Neural cell (in vitro differentiated cells): ENCODE data around the gene RASD1. TPM values are rescaled to one million over a fixed set of nuclear protein-coding genes. Genes with fewer than 3 reads are reported as not detected.

Experiments
- H2AFZ ChIP-seq: fragments of 200-600, 300-800 bp; sonication (generic), shearing (Covaris generic); 2 replicates; pipeline ENCODE4 v1.6.0; 2014; ENCODE audit warnings: low read depth, mild to moderate bottlenecking, antibody characterized with exemption, low read length, moderate library complexity
- H3F3A ChIP-seq: fragments of 200-600 bp; shearing (Covaris generic); 2 replicates; pipeline ENCODE4 v1.6.1; 2016; ENCODE audit warnings: mild to moderate bottlenecking, moderate library complexity, mixed read lengths, antibody characterized with exemption, low read length; ENCODE audit not compliant: insufficient read depth, poor library complexity, severe bottlenecking
- H3K27ac ChIP-seq: fragments of 200-600, 300-800 bp; sonication (generic), shearing (Covaris generic); 2 replicates; pipeline ENCODE4 v1.5.1; 2014; ENCODE audit warnings: mild to moderate bottlenecking, low read length, moderate library complexity
- H3K27me3 ChIP-seq: fragments of 300-800, 200-600 bp; sonication (generic), shearing (Covaris generic); 2 replicates; pipeline ENCODE4 v1.6.0; 2014; ENCODE audit warnings: mild to moderate bottlenecking, low read depth, low read length, moderate library complexity; ENCODE audit not compliant: insufficient read depth
- H3K36me3 ChIP-seq: fragments of 300-800, 200-600 bp; sonication (generic), shearing (Covaris generic); 2 replicates; pipeline ENCODE4 v1.5.1; 2014; ENCODE audit warnings: mild to moderate bottlenecking, antibody characterized with exemption, low read length, moderate library complexity; ENCODE audit not compliant: insufficient read depth
- H3K4me2 ChIP-seq: fragments of 300-800, 200-600 bp; sonication (generic), shearing (Covaris generic); 2 replicates; pipeline ENCODE4 v1.6.0; 2014; ENCODE audit warnings: mild to moderate bottlenecking, low read length
- H3K4me3 ChIP-seq: fragments of 300-800, 200-600 bp; sonication (generic), shearing (Covaris generic); 2 replicates; pipeline ENCODE4 v1.5.1; 2014; ENCODE audit warnings: mild to moderate bottlenecking, low read length, moderate library complexity
- H3K79me2 ChIP-seq: fragments of 200-600 bp; shearing (Covaris generic); replicated peaks from 2 replicates; pipeline ENCODE4 v1.6.0; 2014; ENCODE audit warnings: mild to moderate bottlenecking, low read length, moderate library complexity; ENCODE audit not compliant: insufficient read depth
- H3K9ac ChIP-seq: fragments of 300-800, 200-600 bp; sonication (generic), shearing (Covaris generic); 2 replicates; pipeline ENCODE4 v1.6.1; 2016; ENCODE audit warnings: mild to moderate bottlenecking, low read length, mixed read lengths
- H3K9me2 ChIP-seq: fragments of 200-600 bp; shearing (Covaris generic); 2 replicates; pipeline ENCODE4 v1.6.1; 2016; ENCODE audit warnings: mild to moderate bottlenecking, low read length, mixed read lengths; ENCODE audit not compliant: insufficient read depth
- H3K9me3 ChIP-seq: fragments of 200-600, 300-800 bp; sonication (generic), shearing (Covaris generic); 2 replicates; pipeline ENCODE4 v1.6.1; 2016; ENCODE audit warnings: mild to moderate bottlenecking, mixed run types, low read length, moderate library complexity, mixed read lengths
- H4K20me1 ChIP-seq: fragments of 200-600 bp; shearing (Covaris generic); 2 replicates; pipeline ENCODE4 v1.6.1; 2016; ENCODE audit warnings: mild to moderate bottlenecking, mixed run types; ENCODE audit not compliant: insufficient read depth
- EP300 ChIP-seq: fragments of 450-650 bp; conservative IDR thresholded peaks from 2 replicates; pipeline ENCODE4 v1.6.1; 2014; ENCODE audit warnings: antibody characterized with exemption, mild to moderate bottlenecking, moderate library complexity; ENCODE audit not compliant: poor library complexity, severe bottlenecking
- EZH2 ChIP-seq: fragments of 200-600, 300-800 bp; shearing (Covaris generic), sonication (generic); IDR thresholded peaks from 2 replicates; pipeline ENCODE4 v1.6.1; 2014; ENCODE audit warnings: antibody characterized with exemption, low read length, borderline replicate concordance, mild to moderate bottlenecking; ENCODE audit not compliant: insufficient read depth, poor library complexity, severe bottlenecking
- MXI1 ChIP-seq: fragments of 450-650 bp; conservative IDR thresholded peaks from 2 replicates; pipeline ENCODE4 v1.6.1; 2014; ENCODE audit warnings: antibody characterized with exemption, mild to moderate bottlenecking; ENCODE audit not compliant: poor library complexity, severe bottlenecking
- POLR2AphosphoS5 ChIP-seq: IDR thresholded peaks from 2 replicates; pipeline ENCODE4 v1.6.1; 2012
- RAD21 ChIP-seq: fragments of 450-650 bp; conservative IDR thresholded peaks from 2 replicates; pipeline ENCODE4 v1.6.1; 2014; ENCODE audit warnings: antibody characterized with exemption, mild to moderate bottlenecking, moderate library complexity
- SMC3 ChIP-seq: fragments of 450-650 bp; conservative IDR thresholded peaks from 2 replicates; pipeline ENCODE4 v1.6.1; 2014; ENCODE audit warnings: antibody characterized with exemption, mild to moderate bottlenecking, moderate library complexity; ENCODE audit not compliant: poor library complexity
- TAF1 ChIP-seq: IDR thresholded peaks from 2 replicates; pipeline ENCODE4 v1.6.1; 2012; ENCODE audit warnings: low read depth
- polyA plus RNA-seq: library from polyadenylated mRNA; depleted of rRNA; stranded (reverse); fragments of >200 nt; gene quantifications from 2 replicates; pipeline ENCODE4 v1.2.3, GENCODE V29; 2014
- TF ChIP-seq, protein P1 (sequence below): fragments of 450-650 bp; IDR thresholded peaks from 2 replicates; pipeline ENCODE4 v1.5.1; 2014; ENCODE audit warnings: antibody characterized with exemption, mild to moderate bottlenecking, moderate library complexity; ENCODE audit not compliant: poor library complexity, severe bottlenecking
- TF ChIP-seq, protein P2 (sequence below): IDR thresholded peaks from 2 replicates; pipeline ENCODE4 v1.6.1; 2012; ENCODE audit warnings: borderline replicate concordance

Gene RASD1
- polyA plus RNA-seq, 1 donor from 2014 or later, result 57.7 TPM

DNA sequence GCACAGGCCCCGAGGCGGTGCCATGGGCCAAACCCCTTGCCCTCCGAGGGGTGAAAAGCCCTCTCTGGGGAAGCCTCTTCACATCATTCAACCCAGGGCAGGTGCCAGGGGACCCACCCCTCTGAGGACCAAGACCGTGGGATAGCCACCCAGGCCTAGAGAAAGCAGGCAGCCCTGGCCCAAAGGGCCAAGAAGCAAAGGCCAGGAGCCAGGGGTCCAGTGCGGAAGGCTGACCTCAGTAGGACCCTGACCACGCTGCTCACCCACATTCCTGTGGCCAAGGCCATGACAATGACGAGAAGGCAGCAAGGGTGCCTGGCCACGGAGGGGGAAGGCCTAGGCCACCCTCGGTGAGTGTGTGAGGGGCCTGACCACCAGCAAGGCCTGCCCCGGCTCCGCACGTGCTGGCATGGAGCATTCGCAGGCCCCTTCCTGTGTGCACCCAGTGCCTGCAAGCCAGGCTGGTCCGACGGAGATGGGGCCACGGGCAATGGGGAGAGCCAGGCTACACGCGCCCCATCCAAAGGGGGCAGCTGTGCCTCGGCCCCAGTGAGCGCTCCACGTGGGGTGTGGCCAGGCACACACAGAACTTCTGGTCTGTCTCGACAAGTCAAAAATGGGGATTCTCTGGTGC, 24.5 kb upstream of the RASD1 start:
- no peaks in the 10 kb centered on the region for H3K9me3 ChIP-seq
- H3K9me2 ChIP-seq, result no peaks in the 10 kb centered on the region
- no peak overlapping the region for H3K4me2 ChIP-seq
- H4K20me1 ChIP-seq, result no peaks in the 10 kb centered on the region
- no peaks in the 10 kb centered on the region for H3K27me3 ChIP-seq
- no peak for TF ChIP-seq MXI1
- TF ChIP-seq, protein P1, sequence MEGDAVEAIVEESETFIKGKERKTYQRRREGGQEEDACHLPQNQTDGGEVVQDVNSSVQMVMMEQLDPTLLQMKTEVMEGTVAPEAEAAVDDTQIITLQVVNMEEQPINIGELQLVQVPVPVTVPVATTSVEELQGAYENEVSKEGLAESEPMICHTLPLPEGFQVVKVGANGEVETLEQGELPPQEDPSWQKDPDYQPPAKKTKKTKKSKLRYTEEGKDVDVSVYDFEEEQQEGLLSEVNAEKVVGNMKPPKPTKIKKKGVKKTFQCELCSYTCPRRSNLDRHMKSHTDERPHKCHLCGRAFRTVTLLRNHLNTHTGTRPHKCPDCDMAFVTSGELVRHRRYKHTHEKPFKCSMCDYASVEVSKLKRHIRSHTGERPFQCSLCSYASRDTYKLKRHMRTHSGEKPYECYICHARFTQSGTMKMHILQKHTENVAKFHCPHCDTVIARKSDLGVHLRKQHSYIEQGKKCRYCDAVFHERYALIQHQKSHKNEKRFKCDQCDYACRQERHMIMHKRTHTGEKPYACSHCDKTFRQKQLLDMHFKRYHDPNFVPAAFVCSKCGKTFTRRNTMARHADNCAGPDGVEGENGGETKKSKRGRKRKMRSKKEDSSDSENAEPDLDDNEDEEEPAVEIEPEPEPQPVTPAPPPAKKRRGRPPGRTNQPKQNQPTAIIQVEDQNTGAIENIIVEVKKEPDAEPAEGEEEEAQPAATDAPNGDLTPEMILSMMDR, result no peak
- TF ChIP-seq, protein P2, sequence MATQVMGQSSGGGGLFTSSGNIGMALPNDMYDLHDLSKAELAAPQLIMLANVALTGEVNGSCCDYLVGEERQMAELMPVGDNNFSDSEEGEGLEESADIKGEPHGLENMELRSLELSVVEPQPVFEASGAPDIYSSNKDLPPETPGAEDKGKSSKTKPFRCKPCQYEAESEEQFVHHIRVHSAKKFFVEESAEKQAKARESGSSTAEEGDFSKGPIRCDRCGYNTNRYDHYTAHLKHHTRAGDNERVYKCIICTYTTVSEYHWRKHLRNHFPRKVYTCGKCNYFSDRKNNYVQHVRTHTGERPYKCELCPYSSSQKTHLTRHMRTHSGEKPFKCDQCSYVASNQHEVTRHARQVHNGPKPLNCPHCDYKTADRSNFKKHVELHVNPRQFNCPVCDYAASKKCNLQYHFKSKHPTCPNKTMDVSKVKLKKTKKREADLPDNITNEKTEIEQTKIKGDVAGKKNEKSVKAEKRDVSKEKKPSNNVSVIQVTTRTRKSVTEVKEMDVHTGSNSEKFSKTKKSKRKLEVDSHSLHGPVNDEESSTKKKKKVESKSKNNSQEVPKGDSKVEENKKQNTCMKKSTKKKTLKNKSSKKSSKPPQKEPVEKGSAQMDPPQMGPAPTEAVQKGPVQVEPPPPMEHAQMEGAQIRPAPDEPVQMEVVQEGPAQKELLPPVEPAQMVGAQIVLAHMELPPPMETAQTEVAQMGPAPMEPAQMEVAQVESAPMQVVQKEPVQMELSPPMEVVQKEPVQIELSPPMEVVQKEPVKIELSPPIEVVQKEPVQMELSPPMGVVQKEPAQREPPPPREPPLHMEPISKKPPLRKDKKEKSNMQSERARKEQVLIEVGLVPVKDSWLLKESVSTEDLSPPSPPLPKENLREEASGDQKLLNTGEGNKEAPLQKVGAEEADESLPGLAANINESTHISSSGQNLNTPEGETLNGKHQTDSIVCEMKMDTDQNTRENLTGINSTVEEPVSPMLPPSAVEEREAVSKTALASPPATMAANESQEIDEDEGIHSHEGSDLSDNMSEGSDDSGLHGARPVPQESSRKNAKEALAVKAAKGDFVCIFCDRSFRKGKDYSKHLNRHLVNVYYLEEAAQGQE, result no peak
- no peak for TF ChIP-seq EP300
- no peak for TF ChIP-seq SMC3
- TF ChIP-seq RAD21, result no peak
- TF ChIP-seq TAF1, result no peak
- TF ChIP-seq EZH2, result no peak
- TF ChIP-seq POLR2AphosphoS5, result no peak
- no peaks in the 10 kb centered on the region for H3K36me3 ChIP-seq
- H3F3A ChIP-seq, result no peaks in the 10 kb centered on the region
- no peak overlapping the region for H2AFZ ChIP-seq
- no peak overlapping the region for H3K9ac ChIP-seq
- no peaks in the 10 kb centered on the region for H3K79me2 ChIP-seq
- no peak overlapping the region for H3K27ac ChIP-seq
- H3K4me3 ChIP-seq, result no peak overlapping the region

DNA sequence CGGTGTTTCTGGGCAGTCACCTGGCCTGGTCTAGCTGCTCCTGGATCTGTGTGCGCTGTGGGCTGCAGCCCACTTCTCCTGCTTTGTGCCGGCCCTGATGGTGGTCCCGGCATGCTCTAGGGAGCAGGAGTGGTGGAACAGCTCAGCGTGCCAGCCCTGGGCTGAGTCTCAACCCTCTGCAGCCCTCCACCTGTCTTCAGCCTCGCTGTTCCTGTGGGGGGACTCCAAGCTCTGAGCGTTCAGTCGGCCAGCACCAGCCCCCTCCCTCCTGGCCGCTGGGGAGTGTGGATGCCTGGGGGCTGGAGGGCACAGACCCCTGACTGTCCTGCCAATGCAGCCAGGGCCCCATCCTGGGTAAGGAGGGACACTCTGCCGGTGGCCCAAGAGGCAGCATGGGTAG, 23.7 kb upstream of the RASD1 start:
- no peaks in the 10 kb centered on the region for H3K27me3 ChIP-seq
- no peak overlapping the region for H3K4me2 ChIP-seq
- TF ChIP-seq, protein P1, result no peak
- TF ChIP-seq MXI1 (no peak), EZH2 (no peak)
- no peaks in the 10 kb centered on the region for H3K9me3 ChIP-seq
- H3F3A ChIP-seq, result no peaks in the 10 kb centered on the region
- no peaks in the 10 kb centered on the region for H3K79me2 ChIP-seq
- no peak overlapping the region for H2AFZ ChIP-seq
- H3K9me2 ChIP-seq, result no peaks in the 10 kb centered on the region
- H3K9ac ChIP-seq, result no peak overlapping the region
- H4K20me1 ChIP-seq, result no peaks in the 10 kb centered on the region
- no peak overlapping the region for H3K27ac ChIP-seq
- H3K4me3 ChIP-seq, result no peak overlapping the region
- no peaks in the 10 kb centered on the region for H3K36me3 ChIP-seq
